ENCODE data around the gene AMD1. TPM values are rescaled to one million over a fixed set of nuclear protein-coding genes. Genes with fewer than 3 reads are reported as not detected.

AMD1 gene
- total and polyA plus RNA-seq, 2 donors (not counting 1 experiment from before 2014, with no cell fraction given) = 33.4 to 107 TPM

GRCh38 chr6:110853754-110854477, 20.7 kb upstream of the AMD1 start:
- no peak for TF ChIP-seq CTCF (conservative IDR thresholded peaks at IDR 0.05 in 1 of 2, IDR thresholded peaks at IDR 0.05 in 1 of 2; ENCODE audit: low read depth in 1 of 2, low read length in 2 of 2)
- no peak for TF ChIP-seq EZH2 (IDR thresholded peaks at IDR 0.05; ENCODE audit: low read length, missing control alignments)
- Histone ChIP-seq H3K27me3 (ENCODE audit: control insufficient read depth, insufficient read depth, low read length) (no peaks in the 10 kb centered on the region), H3K4me1 (ENCODE audit: control insufficient read depth, extremely low read depth, insufficient read depth, low read length) (no peaks in the 10 kb centered on the region), H3K9me3 (ENCODE audit: control insufficient read depth, insufficient read depth, low read depth, low read length) (no peaks in the 10 kb centered on the region), H3K9ac (ENCODE audit: insufficient read depth, low read length) (no peak overlapping the region), H3K4me3 (replicated peaks in 1 of 4; ENCODE audit: control extremely low read depth in 1 of 4, insufficient read depth in 1 of 4, low read depth in 3 of 4, low read length in 4 of 4) (no peak overlapping the region), H3K79me2 (ENCODE audit: control insufficient read depth, insufficient read depth, low read length) (no peaks in the 10 kb centered on the region), H3K27ac (ENCODE audit: insufficient read depth, low read length) (no peak overlapping the region), H3K4me2 (ENCODE audit: extremely low read depth, insufficient read depth, low read length) (no peak overlapping the region), H3K36me3 (ENCODE audit: control insufficient read depth, insufficient read depth, low read length) (no peaks in the 10 kb centered on the region), H2AFZ (ENCODE audit: low read length) (no peak overlapping the region), H4K20me1 (ENCODE audit: control insufficient read depth, extremely low read depth, insufficient read depth, low read length) (no peaks in the 10 kb centered on the region)
- DNase-seq (ENCODE audit: low read depth in 2 of 2) = no peak

GRCh38 chr6:110856296-110856695, 18.3 kb upstream of the AMD1 start:
- TF ChIP-seq CTCF (conservative IDR thresholded peaks at IDR 0.05 in 1 of 2, IDR thresholded peaks at IDR 0.05 in 1 of 2; ENCODE audit: low read depth in 1 of 2, low read length in 2 of 2) = no peak
- TF ChIP-seq EZH2 (IDR thresholded peaks at IDR 0.05; ENCODE audit: low read length, missing control alignments) = no peak
- Histone ChIP-seq H3K79me2 (ENCODE audit: control insufficient read depth, insufficient read depth, low read length) (no peaks in the 10 kb centered on the region), H3K4me3 (replicated peaks in 1 of 4; ENCODE audit: control extremely low read depth in 1 of 4, insufficient read depth in 1 of 4, low read depth in 3 of 4, low read length in 4 of 4) (no peak overlapping the region), H3K4me1 (ENCODE audit: control insufficient read depth, extremely low read depth, insufficient read depth, low read length) (no peaks in the 10 kb centered on the region), H3K27me3 (ENCODE audit: control insufficient read depth, insufficient read depth, low read length) (no peaks in the 10 kb centered on the region), H4K20me1 (ENCODE audit: control insufficient read depth, extremely low read depth, insufficient read depth, low read length) (no peaks in the 10 kb centered on the region), H3K27ac (ENCODE audit: insufficient read depth, low read length) (no peak overlapping the region), H3K9ac (ENCODE audit: insufficient read depth, low read length) (no peak overlapping the region), H2AFZ (ENCODE audit: low read length) (no peak overlapping the region), H3K4me2 (ENCODE audit: extremely low read depth, insufficient read depth, low read length) (no peak overlapping the region), H3K9me3 (ENCODE audit: control insufficient read depth, insufficient read depth, low read depth, low read length) (no peaks in the 10 kb centered on the region), H3K36me3 (ENCODE audit: control insufficient read depth, insufficient read depth, low read length) (no peaks in the 10 kb centered on the region)
- no peak for DNase-seq (ENCODE audit: low read depth in 2 of 2)

- Histone ChIP-seq H3K4me2 (ENCODE audit: extremely low read depth, insufficient read depth, low read length) (no peak overlapping the region), H3K27ac (ENCODE audit: insufficient read depth, low read length) (no peak overlapping the region), H3K9me3 (ENCODE audit: control insufficient read depth, insufficient read depth, low read depth, low read length) (no peaks in the 10 kb centered on the region), H3K9ac (ENCODE audit: insufficient read depth, low read length) (no peak overlapping the region), H4K20me1 (ENCODE audit: control insufficient read depth, extremely low read depth, insufficient read depth, low read length) (no peaks in the 10 kb centered on the region), H3K79me2 (ENCODE audit: control insufficient read depth, insufficient read depth, low read length) (no peaks in the 10 kb centered on the region), H2AFZ (ENCODE audit: low read length) (no peak overlapping the region), H3K4me3 (replicated peaks in 1 of 4; ENCODE audit: control extremely low read depth in 1 of 4, insufficient read depth in 1 of 4, low read depth in 3 of 4, low read length in 4 of 4) (no peak overlapping the region), H3K4me1 (ENCODE audit: control insufficient read depth, extremely low read depth, insufficient read depth, low read length) (no peaks in the 10 kb centered on the region), H3K27me3 (ENCODE audit: control insufficient read depth, insufficient read depth, low read length) (no peaks in the 10 kb centered on the region), H3K36me3 (ENCODE audit: control insufficient read depth, insufficient read depth, low read length) (no peaks in the 10 kb centered on the region)
- no peak for DNase-seq (ENCODE audit: low read depth in 2 of 2)
- TF ChIP-seq CTCF (conservative IDR thresholded peaks at IDR 0.05 in 1 of 2, IDR thresholded peaks at IDR 0.05 in 1 of 2; ENCODE audit: low read depth in 1 of 2, low read length in 2 of 2) = no peak
- no peak for TF ChIP-seq EZH2 (IDR thresholded peaks at IDR 0.05; ENCODE audit: low read length, missing control alignments)
Measured at GRCh38 chr6:110858016-110858415, 16.6 kb upstream of the AMD1 start.
